GM21390 (cell line): Measurements from ENCODE around the gene CENPX.

Experiments used
- ATAC-seq: cut with Tn5 transposase; IDR thresholded peaks from one replicate; pipeline ENCODE4 v1.9.1; 2021; ENCODE audit not compliant: unreplicated experiment

The CENPX gene

DNA sequence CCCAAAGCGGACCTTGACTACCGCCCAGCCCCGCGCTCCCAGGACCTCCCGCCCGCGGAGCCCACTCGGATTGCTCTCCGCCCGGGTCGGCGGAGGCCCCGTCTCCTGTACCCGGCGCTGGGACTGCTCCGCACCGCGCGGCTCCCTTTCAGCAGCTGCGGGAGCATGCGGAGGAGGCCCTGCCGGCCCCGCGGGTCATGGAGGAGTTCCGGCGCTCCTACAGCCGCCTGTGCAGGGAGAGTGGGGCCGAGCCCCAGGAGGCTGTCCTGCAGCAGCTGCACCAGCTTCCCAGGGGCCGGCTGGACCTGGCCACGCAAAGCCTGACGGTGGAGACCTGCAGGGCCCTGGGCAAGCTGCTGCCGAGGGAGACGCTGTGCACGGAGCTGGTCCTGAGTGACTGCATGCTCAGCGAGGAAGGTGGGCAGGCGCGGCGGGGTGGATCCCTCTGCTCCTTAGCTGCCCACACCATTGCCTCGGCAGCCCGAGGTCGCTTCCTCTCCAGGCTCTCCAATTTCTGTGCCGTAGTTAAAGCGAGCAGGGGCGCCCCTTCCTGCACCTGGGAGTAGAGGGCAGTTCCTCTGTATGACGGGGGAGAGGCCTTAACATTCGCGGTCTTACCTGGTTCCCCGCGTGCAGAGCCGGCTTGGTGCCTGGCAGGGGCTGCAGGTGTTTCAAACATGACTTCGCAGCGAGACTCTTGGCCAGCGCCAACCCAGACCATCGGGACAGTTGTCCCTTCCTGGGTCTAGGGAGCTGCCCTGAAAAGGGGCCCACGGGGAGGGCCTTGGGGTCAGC, 966 bp upstream of the CENPX start:
- ATAC-seq: peak; percentile 0

DNA sequence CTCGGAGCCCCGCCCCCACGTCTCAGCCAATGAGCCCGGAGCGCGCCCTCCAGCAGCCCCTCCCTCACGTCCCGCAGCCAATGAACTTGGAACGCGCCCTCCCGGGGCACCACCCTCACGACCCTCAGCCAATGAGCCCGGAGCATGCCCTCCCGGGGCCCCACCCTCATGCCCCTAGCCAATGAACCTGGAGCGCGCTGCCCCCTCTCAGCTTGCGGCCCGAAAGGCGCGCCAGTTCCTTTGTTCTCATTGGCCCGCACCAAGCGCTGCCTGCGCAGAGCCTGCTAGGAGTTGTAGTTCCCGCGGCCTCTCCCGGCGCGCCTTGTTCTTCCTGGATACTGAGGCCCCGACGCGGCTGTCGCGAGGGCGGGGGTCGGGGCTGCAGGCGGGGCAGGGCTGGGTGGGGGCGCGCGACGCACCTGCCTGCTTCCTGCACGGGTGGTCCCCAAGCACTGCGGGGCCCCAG, 336 bp upstream of the CENPX start, which contains the start of gene LRRC45:
TSS of gene LRRC45 (plus strand) at position 325 of the 466 bp plus-strand sequence. CDS start 339 bp downstream, outside the sequence.
- ATAC-seq: peak; percentile 81

DNA sequence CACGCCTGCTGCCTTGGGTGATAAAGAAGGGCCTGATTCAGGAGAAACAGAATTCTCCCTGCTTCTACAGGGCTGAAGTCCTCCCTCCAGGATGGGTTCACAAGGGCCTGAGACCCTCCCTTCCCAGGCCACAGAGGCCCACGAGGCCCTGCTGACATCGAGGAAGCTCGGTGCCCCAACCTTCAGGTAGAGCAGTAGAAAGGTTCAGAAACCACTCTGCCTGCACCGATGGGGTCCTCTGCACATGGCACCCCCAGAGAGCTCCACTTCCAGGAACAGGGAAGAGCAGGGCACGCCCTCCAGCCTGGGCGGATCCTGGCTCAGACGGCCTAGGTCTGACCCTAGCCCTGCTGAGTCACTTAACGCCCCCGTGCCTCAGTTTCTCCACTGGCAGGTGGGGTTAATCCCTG, 773 bp downstream of the CENPX start:
- no peak for ATAC-seq

DNA sequence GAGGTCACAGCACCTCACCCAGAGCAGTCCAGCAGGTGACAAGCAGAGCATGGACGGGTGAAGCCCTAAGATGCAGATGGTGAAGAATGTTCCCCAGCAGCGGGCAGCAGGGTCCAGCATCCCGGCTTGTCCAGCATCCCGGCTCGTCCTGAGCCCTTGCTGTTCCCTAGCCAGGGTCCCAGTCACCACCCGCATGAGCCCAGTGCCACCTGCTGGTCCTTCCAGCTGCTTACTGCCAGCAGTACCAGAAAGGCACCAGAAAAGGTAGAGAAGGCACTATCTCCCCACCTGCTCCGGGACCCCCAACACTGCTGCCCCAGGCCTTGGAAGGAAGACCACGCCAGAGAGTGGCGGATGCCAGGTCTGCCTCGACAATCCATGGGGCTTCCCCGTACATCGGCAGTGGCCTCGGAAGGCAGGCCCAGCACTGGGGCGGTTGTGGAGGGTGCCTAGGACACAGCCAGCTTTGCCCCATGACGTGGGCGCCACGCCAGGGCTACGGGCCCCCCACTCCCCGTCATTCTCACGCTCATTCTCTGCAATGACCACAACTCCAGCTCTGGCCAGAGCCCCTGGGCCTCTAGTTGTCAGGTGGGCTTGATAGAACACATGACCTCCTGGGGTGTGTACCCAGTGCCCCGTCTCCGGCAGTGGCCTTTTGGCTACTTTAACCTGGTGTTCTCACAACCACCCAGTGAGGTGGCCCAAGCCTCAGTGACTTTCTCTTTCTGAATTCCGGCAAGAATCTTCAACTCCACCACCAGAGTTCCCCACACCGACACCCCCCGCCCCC, 1.4 kb downstream of the CENPX start:
- no peak for ATAC-seq

DNA sequence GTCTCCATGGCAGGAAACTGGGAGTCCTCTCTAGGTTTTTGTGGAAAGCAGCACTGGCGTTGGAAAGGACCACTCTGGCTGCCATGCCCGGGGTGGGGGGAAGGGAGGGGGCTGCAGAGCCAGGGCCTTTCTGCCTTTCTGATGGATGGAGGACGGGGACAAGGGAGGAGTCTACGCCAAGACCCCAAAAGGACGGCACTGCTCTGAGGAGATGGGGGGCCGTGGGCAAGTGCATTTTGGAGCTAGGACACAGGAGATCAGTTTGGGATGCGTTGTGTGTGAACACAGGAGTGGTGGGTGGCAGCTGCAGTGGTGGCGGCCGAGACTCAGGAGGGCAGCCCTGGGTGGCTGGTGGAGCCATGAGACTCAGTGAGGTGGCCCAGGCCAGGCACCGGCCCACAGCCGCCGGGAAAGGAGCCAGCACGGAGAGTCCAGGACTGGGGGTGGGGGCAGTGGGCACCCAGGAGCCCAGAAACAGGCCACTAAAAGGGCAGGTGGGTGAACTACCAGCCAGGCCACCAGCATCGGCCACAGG, 2.0 kb downstream of the CENPX start:
- ATAC-seq: no peak

DNA sequence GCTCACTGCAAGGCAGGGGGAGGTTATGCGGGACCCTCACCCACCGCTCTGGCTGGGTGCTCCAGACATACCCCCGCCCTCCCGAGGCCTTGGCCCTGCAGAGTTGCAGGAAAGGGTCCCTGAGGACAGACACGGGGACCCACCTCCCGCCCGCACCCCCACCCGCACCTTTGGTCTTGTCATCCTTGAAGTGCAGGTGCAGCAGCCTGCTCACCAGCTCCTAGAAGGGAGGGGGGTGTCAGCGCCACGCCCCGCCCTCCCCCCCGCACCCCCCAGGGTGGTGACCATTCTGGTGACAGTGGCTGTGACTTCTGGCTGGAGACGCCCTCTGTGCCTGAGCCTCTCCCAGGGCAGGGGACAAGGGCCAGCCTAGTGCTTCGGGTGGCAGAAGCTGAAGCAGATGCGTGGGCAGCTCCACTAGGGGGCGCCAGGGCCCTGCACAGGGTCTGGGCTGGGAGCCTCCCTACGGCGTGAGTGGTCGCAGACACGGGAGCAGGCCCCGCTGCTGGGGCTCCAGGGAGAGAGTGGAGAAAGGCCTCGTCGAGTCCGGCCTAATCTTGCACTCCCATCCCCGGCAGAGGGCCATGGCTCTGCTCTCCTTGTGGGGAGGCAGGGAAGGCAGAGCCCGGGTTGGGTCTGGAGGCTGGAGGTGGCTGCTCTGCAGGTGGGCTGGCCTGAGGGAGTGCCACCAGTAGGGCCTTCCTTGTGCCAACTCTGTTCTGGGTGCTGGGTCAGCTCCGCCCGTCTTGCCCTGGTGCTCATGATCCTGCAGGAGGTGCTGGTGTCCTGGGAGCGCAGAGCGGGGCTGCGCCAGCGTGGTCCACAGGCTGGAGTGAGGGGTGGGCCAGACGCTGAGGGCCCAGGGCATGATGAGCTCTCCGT, 2.7 kb downstream of the CENPX start:
- no peak for ATAC-seq

DNA sequence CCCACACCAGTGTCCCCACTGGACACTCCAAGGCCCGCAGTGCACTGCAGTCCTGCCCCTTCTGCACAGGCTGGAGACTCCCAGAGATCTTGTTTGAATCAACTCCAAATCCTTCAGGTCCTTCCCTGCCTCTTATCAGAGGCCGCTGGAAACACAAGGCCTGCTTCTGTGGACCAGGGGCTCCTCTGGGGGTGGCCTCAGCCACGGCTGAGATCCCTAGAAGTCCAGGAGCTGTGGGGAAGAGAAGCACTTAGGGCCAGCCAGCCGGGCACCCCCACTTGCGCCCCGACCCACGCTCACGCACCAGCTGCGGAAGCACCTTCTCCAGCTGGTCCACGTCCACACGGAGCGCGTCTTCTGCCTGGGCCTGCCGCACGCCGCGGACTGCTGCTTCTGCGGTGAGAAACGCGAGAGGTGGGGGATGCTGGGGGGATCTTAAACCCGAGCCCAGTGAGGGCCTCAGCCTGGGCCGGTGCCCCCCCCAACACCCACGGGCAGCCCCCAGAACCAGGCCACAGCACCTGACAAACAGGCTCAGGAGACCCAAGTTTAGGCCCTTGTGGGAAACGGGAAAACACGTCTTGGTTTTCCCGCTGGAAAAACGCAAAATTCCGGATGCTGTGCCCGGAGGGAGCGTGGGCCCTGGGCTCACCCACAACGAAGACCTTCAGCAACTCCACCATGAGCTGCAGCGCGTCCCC, 3.5 kb downstream of the CENPX start:
- no peak for ATAC-seq

DNA sequence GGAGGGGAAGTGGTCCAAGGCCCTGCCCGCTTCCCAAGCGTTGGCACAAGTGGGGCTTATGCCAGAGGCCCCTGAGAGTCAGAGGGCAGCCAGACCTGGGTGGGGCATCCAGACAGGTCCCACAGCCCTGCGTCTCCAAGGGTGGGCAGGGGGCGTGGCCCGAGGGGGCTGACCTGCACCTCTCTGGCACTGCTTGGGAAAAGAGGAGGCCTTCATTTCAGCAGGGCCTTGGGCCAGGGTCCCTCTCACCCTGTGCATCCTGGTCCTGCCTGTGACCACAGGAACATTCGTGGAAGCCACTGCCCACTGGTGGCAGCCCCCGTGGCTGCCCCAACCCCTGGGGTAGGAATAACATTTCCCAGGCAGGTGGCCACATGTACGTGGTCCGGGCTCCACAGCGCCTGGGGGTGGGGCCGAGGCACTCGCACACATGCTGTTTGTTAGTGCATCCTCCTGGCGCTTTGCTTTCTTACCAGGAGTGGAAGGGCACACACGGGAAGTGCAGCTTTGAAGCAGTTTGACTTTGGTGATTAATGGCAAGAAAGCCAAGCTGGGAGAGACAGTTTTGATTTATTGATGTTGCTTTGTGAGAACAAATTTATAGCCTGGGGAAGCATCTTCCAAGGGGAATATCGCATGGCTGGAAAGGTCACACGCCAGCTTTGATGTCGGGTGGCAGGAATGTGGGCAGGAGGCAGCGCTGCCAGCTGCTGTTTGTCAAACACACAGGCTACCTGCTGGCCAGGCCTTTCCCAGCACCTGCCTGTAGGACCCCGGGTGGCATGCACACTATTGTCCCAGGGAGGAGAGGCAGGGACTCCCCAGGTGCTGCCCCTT, 4.3 kb downstream of the CENPX start:
- ATAC-seq: no peak

DNA sequence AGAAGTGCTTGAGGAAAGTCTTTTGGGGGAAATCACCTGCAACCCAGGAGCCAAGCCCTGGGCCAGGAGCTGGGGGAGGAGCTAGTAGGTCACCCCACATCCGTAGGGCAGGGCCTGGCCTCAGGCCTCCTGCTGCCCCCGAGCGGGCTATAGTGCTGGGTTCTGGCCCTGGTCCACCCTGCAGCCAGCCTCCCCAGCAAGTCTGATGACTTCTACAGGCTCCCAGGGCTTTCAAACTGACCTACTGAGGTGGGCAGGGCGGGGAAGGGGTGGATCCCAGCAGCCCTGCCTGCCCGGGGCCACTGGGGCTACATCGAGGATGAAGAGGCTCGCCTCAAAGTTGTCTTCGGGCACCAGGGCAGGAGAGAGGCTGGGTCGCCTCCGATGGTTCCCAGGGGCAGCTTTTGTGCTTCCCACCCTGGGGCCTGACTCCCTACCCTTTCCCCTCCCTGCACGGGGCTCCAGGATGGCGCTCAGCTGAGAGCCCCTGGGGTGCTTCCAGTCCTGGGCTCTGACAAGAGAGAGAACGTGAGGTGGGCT, 5.0 kb downstream of the CENPX start:
- ATAC-seq: no peak

DNA sequence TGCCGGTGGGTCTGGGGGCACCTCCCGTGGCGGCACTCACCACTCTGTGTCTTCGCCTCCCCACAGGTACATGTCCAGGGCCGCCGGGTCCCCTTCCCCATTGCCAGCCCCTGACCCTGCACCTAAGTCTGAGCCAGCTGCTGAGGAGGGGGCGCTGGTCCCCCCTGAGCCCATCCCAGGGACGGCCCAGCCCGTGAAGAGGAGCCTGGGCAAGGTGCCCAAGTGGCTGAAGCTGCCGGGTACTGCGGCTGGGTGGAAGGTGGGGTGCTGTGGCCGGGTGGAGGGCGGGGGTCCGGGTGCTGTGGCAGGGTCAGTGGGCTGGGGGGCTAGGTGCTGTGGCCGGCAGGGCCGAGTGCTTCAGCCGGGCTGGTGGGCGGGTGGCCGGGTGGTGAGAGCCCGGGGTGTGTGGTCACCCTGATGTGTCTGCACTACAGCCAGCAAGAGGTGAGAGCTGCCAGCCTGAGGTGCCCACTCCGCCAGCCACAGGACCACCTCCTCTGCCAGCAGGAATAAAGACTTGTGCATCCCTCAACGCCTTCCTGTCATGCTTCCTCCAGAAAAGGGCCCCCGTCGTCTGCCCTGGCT, 5.7 kb downstream of the CENPX start:
- no peak for ATAC-seq

DNA sequence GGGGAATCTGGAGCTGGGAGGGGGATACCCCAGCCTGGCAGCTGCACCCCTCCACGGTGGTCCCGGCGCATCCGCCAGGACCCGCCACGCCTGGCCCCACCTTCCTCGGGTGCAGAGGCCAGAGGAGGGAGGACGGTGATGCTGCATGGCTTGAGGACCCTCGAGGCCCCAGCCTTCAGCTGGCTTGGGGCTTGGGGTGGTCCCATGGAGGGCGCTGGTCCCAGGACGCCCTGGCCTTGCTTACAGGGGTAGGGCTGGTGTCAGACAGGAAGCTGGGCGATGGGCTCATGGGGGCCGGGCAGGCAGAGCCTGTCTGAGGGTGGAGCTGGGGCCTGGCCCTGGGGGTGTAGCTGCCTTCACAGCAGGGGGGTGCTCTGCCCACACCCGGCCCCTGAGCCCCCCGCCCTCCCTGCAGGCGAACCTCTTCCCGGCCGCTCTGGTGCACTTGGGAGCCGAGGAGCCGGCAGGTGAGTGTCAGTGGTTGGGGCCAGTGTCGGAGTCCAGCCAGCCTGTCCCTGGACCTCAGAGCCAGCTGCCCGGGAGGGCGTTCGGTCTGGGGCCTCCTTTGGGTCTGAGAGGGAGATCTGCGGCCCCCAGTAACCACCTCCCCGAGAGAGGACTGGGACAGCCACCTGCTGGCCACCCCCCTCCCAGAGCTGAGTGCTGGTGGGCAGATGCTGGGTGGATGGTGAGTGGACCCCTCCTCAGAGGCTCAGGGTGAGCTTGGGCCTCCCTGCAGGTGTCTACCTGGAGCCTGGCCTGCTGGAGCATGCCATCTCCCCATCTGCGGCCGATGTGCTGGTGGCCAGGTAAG, 6.4 kb downstream of the CENPX start:
- no peak for ATAC-seq

DNA sequence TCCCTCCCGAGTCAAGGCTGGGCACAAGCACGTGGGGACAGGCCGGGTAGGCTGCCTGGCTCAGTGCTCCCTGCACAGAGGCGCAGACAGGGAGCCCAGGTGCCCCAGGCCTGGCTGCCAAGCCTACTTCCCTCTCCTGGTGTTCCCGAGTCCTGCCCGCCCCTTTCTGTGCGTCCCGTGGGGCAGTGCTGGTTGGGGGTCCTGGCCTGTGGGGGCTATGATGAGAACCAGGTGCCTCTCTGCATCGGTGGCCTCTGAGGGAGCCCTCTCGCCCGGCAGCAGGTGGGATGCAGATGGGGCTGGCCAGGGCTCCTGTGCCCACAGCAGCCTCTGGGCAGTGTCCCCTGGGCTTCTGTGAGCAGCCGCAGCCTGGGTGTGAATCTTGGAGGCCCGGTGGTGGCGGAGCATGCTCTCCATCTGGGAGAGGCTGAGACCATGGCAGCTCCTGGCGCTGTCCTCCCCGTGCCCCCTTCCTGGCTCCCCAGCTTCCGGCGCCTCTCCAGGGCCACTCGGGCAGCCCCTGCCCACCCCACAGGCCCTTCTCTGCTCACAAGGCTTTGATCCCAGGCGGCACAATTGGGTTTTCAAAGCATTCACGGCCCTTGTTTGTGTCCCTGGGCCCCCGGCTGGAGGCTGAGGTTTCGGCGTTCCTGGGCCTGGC, 7.2 kb downstream of the CENPX start:
- no peak for ATAC-seq

DNA sequence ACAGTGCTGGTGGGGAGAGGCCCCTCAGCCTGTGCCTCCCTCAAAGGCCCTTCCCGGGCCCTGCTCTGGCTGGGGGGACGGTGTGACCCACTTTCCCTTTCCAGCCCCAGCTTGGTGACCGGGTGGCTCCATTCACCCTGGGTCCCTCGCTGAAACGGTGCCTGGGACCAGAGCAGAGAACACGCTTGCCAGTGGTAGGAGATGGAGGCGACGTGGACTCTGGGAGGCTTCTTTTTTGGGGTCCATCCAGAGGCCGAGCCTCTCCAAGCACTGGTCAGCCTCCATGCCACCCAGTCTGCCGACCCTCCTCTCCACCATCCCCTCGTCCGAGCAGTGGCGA, 7.7 kb downstream of the CENPX start:
- ATAC-seq: no peak

DNA sequence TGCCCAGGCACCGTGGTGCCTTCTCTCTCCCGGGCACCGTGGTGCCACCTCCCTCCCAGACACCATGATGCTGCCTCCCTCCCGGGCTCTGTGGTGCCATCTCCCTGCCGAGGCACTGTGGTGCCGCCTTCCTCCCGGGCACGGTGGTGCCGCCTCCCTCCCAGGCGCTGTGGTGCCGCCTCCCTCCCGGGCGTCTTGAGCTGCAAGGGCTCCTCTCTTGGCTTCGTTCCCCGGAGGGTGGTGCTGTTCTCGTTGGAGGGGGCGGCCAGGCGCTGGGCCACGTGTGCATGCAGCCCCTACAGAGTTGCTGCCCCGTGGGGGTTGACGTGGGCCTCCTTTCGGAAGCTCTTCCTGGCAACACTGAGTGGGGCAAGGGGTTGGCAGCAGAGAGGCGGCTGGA, 8.2 kb downstream of the CENPX start:
- no peak for ATAC-seq

DNA sequence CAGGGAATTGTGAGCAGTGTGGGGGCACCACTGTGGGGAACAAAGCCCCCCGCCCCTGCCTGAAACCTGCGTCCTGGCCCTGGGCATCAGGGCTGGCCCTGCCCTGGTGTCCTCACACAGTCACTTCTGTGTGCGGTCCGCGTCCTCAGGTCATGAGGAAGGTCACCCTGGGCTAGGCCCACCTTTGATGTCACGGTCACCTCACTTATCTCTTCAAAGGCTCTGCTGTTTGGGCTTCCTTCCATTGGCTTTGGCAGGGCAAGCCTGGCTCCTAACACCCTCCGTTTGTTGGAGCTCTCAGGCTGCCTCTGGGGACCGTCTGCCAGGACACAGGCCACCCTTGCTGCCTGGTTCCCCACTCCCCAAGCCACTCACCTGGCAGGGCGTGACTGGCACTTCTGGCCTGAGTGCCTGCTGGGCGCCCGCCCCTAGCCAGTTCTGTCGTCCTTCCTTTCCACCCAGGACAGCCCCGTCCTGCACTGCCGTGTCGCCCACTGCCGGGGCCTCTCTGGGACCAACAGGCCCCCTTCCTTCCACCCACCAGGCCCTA, 8.8 kb downstream of the CENPX start:
- no peak for ATAC-seq

DNA sequence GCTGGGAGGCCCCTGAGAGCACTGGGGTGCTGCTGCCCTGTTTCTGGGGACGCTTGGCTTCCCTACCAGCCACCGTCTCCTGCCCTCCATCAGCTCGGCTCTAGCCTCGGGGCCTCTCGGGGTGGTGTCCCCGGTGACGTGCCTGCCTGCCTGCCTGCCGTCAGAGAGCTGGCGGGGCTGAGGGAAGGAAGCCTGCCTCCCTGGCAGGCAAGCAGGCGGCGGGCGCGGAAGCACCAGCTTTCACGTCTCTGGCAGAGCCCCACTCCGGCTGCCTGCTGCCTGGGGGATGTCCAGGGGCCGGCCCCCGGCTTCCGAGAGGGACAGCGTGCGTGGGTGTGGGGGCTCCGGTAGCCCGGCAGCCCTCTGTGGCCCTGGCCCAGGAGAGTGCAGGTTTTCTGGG, 9.3 kb downstream of the CENPX start:
- ATAC-seq: no peak

DNA sequence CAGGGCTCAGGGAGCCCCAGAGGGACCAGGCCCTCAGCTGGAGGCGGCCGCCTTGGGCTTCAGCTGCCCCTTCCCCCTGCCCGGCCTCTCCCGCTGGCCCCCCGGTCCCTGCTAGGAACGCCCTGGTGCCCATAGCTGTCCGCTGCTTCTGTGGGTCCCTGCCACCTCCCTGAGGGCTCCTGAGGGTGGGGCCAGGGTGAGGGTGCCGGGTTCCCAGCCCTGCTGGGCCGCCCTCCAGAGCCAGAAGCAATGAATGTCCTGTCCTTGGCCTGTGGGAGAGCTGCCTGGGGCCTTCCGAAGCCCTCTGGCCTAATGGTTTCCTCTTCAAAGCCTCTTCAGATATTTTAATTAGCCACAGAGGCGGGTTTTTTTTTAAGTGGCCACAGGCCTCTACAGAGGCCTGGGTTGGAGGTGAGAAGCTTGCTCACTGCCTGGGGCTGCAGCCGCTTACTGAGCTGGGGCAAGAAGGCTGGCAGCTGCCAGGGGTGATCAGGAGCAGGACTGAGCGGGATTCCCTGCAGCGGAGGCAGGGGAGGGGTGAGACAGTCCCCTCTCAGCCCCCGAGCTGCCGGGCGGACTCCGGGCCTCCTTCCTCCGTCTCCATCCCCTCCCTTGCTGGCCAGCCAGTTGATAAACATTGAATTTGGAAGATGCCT, 9.9 kb downstream of the CENPX start:
- ATAC-seq: no peak
